Breast epithelium (tissue), 4 donors: ENCODE measurements around the gene DLK1. TPM values are rescaled to one million over a fixed set of nuclear protein-coding genes. Genes with fewer than 3 reads are reported as not detected.

Experiments
- DNase-seq, 2 donors: peaks; one replicate each; pipeline ENCODE4 v3.0.0-alpha.2; 2019; ENCODE audit warnings: low spot score in 2 of 2
- H3K27ac ChIP-seq, 2 donors: fragments of 200-600 bp; sonication (generic) in 1 of 2; one replicate each; pipeline ENCODE4 v1.5.1; 2016 to 2019; ENCODE audit warnings: mild to moderate bottlenecking in 1 of 2
- H3K27me3 ChIP-seq, 2 donors: fragments of 200-600 bp; sonication (generic) in 1 of 2; one replicate each; pipeline versions ENCODE4 v1.5.1 to v1.6.0; 2017 to 2019; ENCODE audit warnings: control low read depth in 1 of 2, mild to moderate bottlenecking in 1 of 2
- H3K36me3 ChIP-seq: fragments of 200-600 bp; one replicate; pipeline ENCODE4 v1.5.1; 2019
- H3K4me1 ChIP-seq, 2 donors: fragments of 200-600 bp; sonication (generic); one replicate each; pipeline ENCODE4 v1.5.1; 2016 to 2019; ENCODE audit warnings: control low read depth in 1 of 2
- H3K4me3 ChIP-seq, 3 donors: fragments of 200-600 bp; sonication (generic); 1 replicate in 2 of 3; 2 replicates in 1 of 3; pipeline ENCODE4 v1.5.1; 2016 to 2019; ENCODE audit warnings: mild to moderate bottlenecking in 3 of 3, moderate library complexity in 2 of 3
- H3K9me3 ChIP-seq, 2 donors: fragments of 200-600 bp; sonication (generic) in 1 of 2; one replicate each; pipeline ENCODE4 v1.5.1; 2016 to 2019; ENCODE audit warnings: control low read depth in 1 of 2
- POLR2A ChIP-seq: fragments of 450-650 bp; IDR thresholded peaks from one replicate; pipeline ENCODE4 v1.6.1; 2016; ENCODE audit warnings: antibody characterized with exemption, mild to moderate bottlenecking, moderate library complexity
- POLR2AphosphoS5 ChIP-seq, 3 donors: sonication (generic); formaldehyde crosslinking; IDR thresholded peaks; one replicate each; pipeline ENCODE4 v1.6.1; 2017; ENCODE audit warnings: antibody characterized with exemption in 3 of 3
- intact Hi-C: fragments of 100-400 bp; cut with DNase I; formaldehyde crosslinking; loops from one replicate; pipeline ENCODE4 v1.15.1; 2023; ENCODE audit warnings: low total_unique reads
- total RNA-seq, 3 donors: library from RNA; depleted of rRNA; stranded (reverse); fragments of >200 nt; gene quantifications; one replicate each; pipeline ENCODE4 v1.1.0, GENCODE V29; 2016
- TF ChIP-seq, protein P1 (sequence below), 3 donors: fragments of 450-650 bp; IDR thresholded peaks; one replicate each; pipeline ENCODE4 v1.5.1; 2016 to 2017; ENCODE audit warnings: antibody characterized with exemption in 3 of 3, mild to moderate bottlenecking in 3 of 3, moderate library complexity in 3 of 3

The DLK1 gene
- total RNA-seq, 3 donors from 2014 or later = 1.2 to 5.2 TPM; not detected in 1

DNA sequence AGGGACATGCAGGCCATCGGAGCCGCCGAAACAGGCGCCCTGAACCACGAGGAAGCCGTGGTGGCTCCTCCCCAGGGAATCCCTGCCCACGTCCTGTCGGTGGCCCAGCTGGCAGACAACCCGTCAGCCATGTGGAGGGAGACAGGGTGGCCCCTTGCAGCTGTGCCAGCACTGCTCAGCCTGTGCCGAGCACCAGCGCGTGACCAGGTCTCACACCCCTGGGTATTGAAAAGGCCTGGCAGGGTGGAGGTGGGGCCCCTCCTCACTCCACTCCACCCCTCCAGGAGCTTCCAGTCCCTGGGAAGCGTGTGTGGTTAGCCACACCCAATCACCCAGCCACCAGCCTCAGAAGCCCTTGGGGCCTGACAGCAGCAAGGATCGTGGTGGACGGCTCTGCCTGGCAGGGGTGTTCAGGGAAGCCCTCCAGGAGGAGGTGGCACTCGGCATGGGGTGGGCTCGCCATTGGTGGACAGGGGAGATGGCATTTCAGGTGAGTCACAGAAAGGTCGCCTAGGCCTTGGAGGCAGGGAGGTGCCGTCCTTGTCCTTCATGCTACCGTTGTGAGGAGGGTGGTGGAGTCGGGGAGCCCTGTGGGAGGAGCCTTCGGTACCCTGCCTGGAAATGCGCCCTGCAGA, 12.3 kb upstream of the DLK1 start:
- Histone ChIP-seq H3K4me3 (no peak overlapping the region), H3K4me1 (peaks cover 0 to 2% of the 10 kb centered on the region in 2 donors), H3K27ac (no peak overlapping the region), H3K36me3 (no peaks in the 10 kb centered on the region), H3K9me3 (no peaks in the 10 kb centered on the region), H3K27me3 (peaks cover 0 to 19% of the 10 kb centered on the region in 2 donors)
- no peak for DNase-seq
- TF ChIP-seq, protein P1, sequence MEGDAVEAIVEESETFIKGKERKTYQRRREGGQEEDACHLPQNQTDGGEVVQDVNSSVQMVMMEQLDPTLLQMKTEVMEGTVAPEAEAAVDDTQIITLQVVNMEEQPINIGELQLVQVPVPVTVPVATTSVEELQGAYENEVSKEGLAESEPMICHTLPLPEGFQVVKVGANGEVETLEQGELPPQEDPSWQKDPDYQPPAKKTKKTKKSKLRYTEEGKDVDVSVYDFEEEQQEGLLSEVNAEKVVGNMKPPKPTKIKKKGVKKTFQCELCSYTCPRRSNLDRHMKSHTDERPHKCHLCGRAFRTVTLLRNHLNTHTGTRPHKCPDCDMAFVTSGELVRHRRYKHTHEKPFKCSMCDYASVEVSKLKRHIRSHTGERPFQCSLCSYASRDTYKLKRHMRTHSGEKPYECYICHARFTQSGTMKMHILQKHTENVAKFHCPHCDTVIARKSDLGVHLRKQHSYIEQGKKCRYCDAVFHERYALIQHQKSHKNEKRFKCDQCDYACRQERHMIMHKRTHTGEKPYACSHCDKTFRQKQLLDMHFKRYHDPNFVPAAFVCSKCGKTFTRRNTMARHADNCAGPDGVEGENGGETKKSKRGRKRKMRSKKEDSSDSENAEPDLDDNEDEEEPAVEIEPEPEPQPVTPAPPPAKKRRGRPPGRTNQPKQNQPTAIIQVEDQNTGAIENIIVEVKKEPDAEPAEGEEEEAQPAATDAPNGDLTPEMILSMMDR (IDR thresholded peaks at IDR 0.05) = no peak
- TF ChIP-seq POLR2A = no peak
- TF ChIP-seq POLR2AphosphoS5 (IDR thresholded peaks at IDR 0.05) = no peak
- intact Hi-C loops = no loop called here

- intact Hi-C loops = no loop called here
- no peak overlapping the region for H3K27ac ChIP-seq
- DNase-seq = no peak
Observed at GRCh38 chr14:100715332-100715731, 11.4 kb upstream of the DLK1 start.

GRCh38 chr14:100715803-100716202, 10.9 kb upstream of the DLK1 start:
- no peak overlapping the region for H3K27ac ChIP-seq
- intact Hi-C loops = no loop called here
- H3K27me3 ChIP-seq = peaks cover 0 to 18% of the 10 kb centered on the region in 2 donors
- H3K4me3 ChIP-seq = no peak overlapping the region
- H3K4me1 ChIP-seq = no peaks in the 10 kb centered on the region
- no peaks in the 10 kb centered on the region for H3K36me3 ChIP-seq
- H3K9me3 ChIP-seq = no peaks in the 10 kb centered on the region
- no peak for DNase-seq
- TF ChIP-seq, protein P1 (IDR thresholded peaks at IDR 0.05) = no peak
- TF ChIP-seq POLR2A (no peak), POLR2AphosphoS5 (IDR thresholded peaks at IDR 0.05) (no peak)

More at GRCh38 chr14:100715332-100715731, 11.4 kb upstream of the DLK1 start:
- no peak overlapping the region for H3K4me3 ChIP-seq
- TF ChIP-seq, protein P1 (IDR thresholded peaks at IDR 0.05) = no peak
- no peak for TF ChIP-seq POLR2AphosphoS5 (IDR thresholded peaks at IDR 0.05)
- H3K9me3 ChIP-seq = no peaks in the 10 kb centered on the region
- no peaks in the 10 kb centered on the region for H3K4me1 ChIP-seq
- H3K36me3 ChIP-seq = no peaks in the 10 kb centered on the region
- H3K27me3 ChIP-seq = peaks cover 0 to 18% of the 10 kb centered on the region in 2 donors

GRCh38 chr14:100717386-100717785, 9.3 kb upstream of the DLK1 start:
- H3K9me3 ChIP-seq = no peaks in the 10 kb centered on the region
- no peaks in the 10 kb centered on the region for H3K36me3 ChIP-seq
- H3K27ac ChIP-seq = no peak overlapping the region
- no peak for TF ChIP-seq POLR2A
- TF ChIP-seq POLR2AphosphoS5 (IDR thresholded peaks at IDR 0.05) = no peak
- TF ChIP-seq, protein P1 (IDR thresholded peaks at IDR 0.05) = no peak
- no peaks in the 10 kb centered on the region for H3K4me1 ChIP-seq
- H3K27me3 ChIP-seq = peaks cover 0 to 18% of the 10 kb centered on the region in 2 donors
- no peak for DNase-seq
- no peak overlapping the region for H3K4me3 ChIP-seq
- intact Hi-C loops = no loop called here

- Histone ChIP-seq H3K27me3 (peaks cover 0 to 28% of the 10 kb centered on the region in 2 donors), H3K4me3 (no peak overlapping the region), H3K4me1 (no peaks in the 10 kb centered on the region), H3K27ac (no peak overlapping the region), H3K9me3 (no peaks in the 10 kb centered on the region), H3K36me3 (no peaks in the 10 kb centered on the region)
- TF ChIP-seq POLR2AphosphoS5 (IDR thresholded peaks at IDR 0.05) = no peak
- TF ChIP-seq, protein P1 (IDR thresholded peaks at IDR 0.05) = no peak
- TF ChIP-seq POLR2A = no peak
- no peak for DNase-seq
- intact Hi-C loops = no loop called here
Observed at GRCh38 chr14:100719976-100720520, 6.6 kb upstream of the DLK1 start.
